ENCODE results near the gene MAGEC3.

DNA sequence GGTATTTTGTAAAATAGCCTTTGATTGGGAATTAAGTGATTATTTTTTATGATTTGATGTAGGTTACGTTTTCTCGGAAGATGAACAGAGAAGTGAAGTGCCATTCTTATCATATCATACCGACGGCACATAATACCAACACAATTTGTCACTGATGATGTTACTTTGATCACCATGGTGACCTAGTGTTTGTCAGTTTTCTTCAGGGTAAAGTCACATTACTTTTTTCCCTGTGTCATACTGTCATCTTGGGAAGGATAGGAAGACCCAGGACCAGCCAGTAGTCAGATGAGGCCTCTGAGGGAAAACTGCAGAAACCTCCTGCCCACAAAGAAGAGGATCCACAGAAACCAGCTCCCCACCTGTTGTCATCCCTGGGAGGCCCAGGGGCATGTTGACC is 64.2 kb downstream of the MAGEC3 start:
- no peak for TF ChIP-seq EZH2 (IDR thresholded peaks at IDR 0.05; ENCODE audit: low read length)
- TF ChIP-seq, protein P1, sequence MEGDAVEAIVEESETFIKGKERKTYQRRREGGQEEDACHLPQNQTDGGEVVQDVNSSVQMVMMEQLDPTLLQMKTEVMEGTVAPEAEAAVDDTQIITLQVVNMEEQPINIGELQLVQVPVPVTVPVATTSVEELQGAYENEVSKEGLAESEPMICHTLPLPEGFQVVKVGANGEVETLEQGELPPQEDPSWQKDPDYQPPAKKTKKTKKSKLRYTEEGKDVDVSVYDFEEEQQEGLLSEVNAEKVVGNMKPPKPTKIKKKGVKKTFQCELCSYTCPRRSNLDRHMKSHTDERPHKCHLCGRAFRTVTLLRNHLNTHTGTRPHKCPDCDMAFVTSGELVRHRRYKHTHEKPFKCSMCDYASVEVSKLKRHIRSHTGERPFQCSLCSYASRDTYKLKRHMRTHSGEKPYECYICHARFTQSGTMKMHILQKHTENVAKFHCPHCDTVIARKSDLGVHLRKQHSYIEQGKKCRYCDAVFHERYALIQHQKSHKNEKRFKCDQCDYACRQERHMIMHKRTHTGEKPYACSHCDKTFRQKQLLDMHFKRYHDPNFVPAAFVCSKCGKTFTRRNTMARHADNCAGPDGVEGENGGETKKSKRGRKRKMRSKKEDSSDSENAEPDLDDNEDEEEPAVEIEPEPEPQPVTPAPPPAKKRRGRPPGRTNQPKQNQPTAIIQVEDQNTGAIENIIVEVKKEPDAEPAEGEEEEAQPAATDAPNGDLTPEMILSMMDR (optimal IDR thresholded peaks at IDR 0.05 in 1 of 3, IDR thresholded peaks at IDR 0.05 in 1 of 3, conservative IDR thresholded peaks at IDR 0.05 in 1 of 3; ENCODE audit: extremely low read depth in 1 of 3, insufficient read depth in 2 of 3, low read length in 3 of 3), result no peak

Data from keratinocyte (primary cell).